Sciatic nerve (tissue), 2 donors: Measurements from ENCODE around the gene SNX2. TPM values are rescaled to one million over a fixed set of nuclear protein-coding genes. Genes with fewer than 3 reads are reported as not detected.
"Not testable (repeated sequence)": the region's sequence is repeated elsewhere in the genome, so short reads cannot be mapped to it uniquely, and the experiment has no call there.

Experiments
- ATAC-seq: fragments of 200-7000 bp; cut with Tn5 transposase; one replicate; pipeline ENCODE4 v1.9.1; 2020; ENCODE audit warnings: mild to moderate bottlenecking, moderate library complexity
- DNase-seq: peaks from one replicate; pipeline ENCODE4 v3.0.0-alpha.2; 2020; ENCODE audit warnings: low spot score
- intact Hi-C: fragments of 100-400 bp; cut with DNase I; formaldehyde crosslinking; loops from one replicate; pipeline ENCODE4 v1.14.2; 2022
- total RNA-seq: library from RNA; stranded (reverse); fragmentation: NEBNext Ultra II Directional; extraction: Animal tissue kit (Norgen Biotek cat#: 25700); gene quantifications from one replicate; pipeline ENCODE4 v1.2.1, GENCODE V29; 2021
- donor health status: DM: no; HTN: no; CAD: no.
- donor health status: DM: no; HTN: no; CAD: no.

The SNX2 gene
- total RNA-seq, 1 donor from 2014 or later: 78.2 TPM

DNA sequence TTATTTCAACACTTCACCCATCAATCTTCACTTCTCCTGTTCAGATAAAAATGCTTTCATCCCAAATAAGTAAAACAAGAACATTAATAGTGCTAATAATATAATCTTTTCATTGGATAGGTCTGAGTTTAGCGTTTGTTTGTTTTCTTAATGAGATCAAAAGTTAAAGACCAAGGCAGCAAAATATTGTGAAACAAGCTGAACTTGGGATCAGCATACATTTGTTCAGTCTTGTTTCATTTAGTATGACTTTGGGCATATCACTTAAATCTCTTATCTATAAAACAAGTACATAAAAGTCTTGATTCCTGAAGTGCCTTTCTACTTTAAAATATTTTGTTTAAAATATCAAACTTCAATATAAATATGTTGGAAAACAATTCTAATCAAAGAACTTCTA is 57.1 kb downstream of the SNX2 start:
- ATAC-seq: no peak
- no peak for DNase-seq
- intact Hi-C loops: no loop called here

DNA sequence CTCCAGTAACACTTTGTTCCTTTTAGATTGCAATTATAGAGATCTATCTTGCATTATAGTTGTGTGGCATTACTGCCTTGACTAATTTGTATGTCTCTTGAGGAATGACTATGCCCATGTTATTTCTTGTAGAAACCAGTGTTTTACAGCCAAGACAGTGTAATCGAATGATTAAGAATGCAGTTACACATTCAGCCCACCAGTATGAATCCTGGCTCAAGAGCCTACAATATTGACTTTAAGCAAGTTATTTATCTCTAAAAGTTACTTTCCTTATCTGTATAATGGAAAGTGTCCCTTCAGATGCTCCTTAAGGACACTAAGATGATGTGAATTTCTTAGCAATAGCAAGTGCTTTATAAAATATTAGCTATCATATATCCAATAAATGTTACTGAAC is 60.8 kb downstream of the SNX2 start:
- ATAC-seq (no peak), DNase-seq (no peak)
- intact Hi-C loops: no loop called here

DNA sequence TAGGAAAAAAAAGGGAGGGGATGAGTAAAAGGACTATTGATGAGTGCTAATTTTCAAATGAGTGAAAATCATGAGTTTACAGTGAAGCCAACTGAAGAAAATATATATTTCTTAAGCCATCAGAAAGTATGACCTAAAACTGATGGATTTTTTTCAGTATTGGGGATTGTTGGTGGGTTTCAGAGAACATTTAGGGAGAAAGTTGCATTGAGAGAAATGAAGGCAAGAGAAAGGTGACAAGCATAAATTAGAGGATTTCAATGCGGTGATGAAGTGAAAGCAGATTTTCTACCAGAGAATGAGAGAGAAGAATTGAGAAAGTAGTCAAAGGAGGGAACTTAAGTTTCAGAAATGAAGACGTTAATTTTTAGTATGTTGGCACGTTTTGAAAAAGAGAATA is 62.1 kb downstream of the SNX2 start:
- ATAC-seq (no peak), DNase-seq (no peak)
- intact Hi-C loops: no loop called here

DNA sequence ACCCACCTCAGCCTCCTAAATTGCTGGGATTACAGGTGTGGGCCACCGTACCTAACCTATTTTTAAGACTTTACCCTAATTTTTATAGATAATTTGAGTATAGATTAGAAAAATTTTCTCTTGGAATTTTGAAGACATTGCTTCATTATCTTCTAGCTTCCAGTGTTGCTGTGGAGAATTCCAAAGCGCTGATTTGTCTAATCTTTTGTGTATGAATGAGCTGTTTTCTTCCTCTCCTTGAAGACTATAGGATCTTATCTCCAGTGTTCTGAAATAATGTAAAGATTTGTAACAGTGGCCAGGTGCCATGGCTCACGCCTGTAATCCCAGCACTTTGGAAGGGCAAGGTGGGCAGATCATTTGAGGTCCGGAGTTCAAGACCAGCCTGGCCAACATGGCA is 64.9 kb downstream of the SNX2 start:
- DNase-seq (no peak), ATAC-seq (no peak)
- intact Hi-C loops: no loop called here

DNA sequence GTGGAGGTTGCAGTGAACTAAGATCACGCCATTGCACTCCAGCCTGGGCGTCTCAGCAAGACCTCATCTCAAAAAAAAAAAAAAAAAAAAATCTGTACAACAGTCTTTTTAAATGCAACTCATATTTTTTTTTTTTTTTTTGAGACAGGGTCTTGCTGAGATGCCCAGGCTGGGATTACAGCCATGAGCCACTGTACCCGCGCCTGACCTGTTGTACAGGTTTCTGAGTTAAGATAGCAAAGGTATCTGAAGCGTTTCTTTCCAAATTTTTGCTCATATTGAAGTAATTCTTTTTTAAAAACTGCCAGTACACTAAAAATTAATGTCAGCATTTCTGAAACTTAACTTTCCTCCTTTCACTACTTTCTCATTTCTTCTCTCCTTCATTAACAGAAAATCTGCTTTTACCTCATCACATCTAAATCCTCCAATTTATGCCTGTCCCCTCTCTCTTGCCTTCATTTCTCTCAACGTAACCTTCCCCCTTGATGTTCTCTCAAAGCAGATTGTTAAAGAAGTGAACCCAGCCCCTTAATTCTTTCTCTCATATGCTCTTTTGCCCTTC is 67.2 kb downstream of the SNX2 start:
- DNase-seq (no peak), ATAC-seq (no peak)
- intact Hi-C loops: no loop called here

DNA sequence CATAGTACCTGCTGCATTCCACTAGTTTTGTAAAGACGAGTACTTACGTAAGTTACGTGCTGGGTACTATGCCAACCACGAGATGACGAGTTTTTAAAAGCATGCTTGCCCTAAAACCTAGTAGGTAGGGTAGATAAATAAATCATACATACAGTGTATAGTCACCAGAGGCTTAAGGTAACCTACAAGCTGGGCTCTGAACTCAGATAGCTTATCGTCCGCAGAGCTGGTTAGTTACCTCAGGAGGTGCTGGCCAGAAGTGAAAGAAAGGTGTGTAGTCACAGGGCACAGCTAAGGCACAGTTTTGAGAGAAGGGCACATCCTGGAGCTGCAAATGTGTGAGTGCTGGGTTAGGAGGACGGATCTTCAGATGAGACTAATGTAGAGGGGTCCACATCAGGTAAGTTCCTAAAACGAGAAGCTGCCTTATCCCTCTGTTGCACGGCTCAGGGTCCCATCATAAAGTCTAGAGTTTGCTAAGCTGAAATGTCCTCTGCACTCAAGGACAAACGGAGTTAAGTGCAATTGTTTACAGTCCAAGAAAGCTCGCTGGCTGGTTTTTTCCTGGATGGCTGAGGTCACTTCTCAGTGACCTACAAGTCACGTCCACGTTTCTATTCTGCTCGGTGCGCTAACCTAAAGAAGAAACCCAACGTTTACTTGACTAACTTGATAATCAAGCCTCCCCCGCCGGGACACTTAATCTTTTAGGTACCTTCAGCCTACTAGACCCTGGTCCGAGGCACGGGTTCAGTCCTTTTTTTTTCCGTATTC is 69.4 kb downstream of the SNX2 start:
- intact Hi-C loops: no loop called here
- no peak for DNase-seq
- ATAC-seq: no peak

DNA sequence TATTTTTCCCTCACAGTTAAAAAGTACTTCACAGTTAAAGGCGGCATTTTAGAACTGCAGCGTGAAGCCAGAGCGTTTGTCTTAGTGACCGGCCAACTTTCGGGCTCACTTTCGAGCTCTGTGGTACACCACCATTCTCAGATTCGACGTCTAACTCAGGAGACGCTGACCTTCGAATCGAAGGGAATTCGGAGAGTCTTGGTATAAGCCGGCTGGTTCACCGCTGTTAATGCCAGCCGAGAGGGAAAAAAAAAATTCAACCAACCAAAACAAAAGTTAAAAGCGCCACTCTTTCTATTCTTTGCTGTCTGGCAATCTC is 70.0 kb downstream of the SNX2 start:
- DNase-seq (no peak), ATAC-seq (peak; percentile 30)
- intact Hi-C loops: no loop called here

DNA sequence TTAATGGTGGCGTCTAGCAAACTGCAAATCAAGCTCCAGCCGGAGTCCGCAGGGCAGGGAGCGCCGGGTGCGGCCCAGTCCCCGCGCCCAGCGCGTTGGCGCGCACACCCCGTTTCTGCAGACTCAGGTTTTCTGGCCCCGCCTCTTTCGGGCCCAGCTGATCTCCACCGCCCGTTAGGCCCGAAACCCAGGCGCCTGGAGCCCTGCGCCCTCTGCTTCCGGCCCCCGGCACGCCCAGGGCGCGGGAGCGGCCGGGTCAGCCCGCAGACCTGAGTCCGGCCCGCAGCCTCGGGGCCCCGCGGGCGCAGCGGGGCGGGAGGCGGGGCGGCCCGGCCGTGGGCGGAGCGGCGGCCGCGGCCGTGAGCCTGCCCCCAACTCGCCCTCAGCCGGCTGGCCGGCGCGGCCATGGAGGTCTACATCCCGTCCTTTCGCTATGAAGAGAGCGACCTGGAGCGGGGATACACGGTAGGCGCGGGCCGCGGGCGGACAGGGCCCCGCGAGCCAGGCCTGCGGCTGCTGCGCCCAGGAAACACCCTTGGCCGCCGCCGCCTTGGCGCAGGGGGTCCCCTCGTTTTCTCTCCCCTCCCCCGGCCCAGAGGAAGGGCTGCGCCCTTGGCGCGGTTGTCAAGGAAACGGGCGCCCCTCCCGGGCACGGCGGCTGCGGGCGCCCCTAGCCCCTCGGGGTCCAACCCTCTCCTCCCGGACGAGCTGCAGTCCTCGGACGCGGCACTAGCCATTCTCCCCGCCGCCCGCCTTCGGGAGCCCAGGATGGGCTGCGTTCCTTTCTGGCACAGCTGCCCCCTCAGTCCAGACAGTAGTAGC is 70.6 kb downstream of the SNX2 start, which contains the start of gene SNX24:
SNX24 (plus strand) TSS at position 385 of the 822 bp plus-strand sequence; CDS start at position 406, 21 bp downstream.
- intact Hi-C loops: no loop called here
- peak; percentile 88 for DNase-seq

DNA sequence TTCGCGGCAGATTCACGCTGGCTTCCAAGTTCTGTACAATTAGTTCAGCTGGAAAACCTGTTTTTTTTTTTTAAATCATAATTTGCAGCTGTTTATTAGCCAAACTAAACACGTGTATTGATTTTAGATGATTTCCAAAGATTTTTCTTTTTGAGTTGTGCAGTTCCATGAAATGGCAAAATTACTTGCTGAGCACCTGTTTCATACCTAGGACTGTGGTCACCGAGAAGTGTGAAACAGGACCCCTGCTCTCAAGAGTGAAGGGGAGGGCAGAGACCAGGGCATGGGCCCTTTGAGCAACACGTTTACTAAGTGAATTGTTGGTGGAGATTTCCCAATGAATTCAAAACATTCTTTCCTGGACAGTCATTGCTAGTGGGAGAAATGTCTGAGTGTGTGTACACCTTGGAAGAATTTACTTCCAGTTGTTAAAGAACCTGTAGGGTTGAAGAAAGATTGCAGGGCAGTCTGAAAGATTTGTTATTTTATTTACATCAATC is 71.2 kb downstream of the SNX2 start:
- ATAC-seq (peak; percentile 3), DNase-seq (no peak)
- intact Hi-C loops: no loop called here

More for the DNA sequence above, 70.6 kb downstream of the SNX2 start, which contains the start of gene SNX24:
- ATAC-seq: peak; percentile 90

DNA sequence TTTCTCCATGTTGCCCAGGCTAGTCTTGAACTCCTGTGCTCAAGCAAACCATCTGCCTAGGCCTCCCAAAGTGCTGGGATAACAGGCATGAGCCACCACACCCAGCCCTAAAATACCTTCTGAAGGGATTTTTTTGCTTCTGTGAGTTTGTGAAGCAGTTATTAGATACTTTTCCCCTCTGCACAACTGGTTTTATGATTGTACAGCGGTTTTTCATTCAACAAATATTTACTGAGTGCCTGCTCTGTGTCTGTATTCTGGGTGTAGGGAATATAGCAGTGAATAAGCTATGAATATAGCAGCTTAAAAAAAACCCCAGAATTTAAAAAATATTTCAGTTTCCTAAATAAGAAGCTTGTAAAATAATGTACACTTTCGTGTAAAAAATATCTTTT is 72.8 kb downstream of the SNX2 start:
- no peak for DNase-seq
- no peak for ATAC-seq
- intact Hi-C loops: no loop called here

DNA sequence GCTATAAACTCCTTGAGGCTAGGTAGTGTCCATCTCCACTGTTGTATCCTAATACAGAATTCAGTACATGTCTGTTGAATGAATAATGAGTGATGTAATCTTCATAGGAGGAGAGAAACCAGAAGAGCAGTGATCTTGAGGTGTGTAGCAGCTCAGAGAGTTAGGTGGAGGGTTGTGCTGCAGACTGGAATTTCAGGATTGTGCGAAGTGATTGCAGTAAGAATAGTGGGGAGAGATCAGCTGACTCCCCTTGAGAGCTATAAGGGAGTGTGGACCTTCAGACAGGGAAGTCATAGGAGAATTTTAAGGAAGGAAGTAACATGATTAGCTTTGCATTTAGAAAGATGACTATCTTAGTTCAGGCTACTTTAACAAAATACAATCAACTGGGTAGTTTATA is 74.9 kb downstream of the SNX2 start:
- no peak for ATAC-seq
- intact Hi-C loops: no loop called here

DNA sequence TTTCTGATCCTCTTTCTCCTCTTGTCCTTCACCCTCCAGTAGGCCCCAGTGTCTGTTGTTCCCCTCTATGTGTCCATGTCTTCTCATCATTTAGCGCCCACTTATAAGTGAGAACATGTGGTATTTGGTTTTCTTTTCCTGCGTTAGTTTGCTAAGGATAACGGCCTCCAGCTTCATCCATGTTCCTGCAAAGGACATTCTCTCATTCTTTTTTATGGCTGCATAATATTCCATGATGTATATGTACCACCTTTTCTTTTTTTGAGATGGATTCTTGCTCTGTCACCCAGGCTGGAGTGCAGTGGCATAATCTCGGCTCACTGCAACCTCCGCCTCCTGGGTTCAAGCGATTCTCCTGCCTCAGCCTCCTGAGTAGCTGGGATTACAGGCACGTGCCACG is 82.7 kb downstream of the SNX2 start:
- intact Hi-C loops, ATAC-seq, DNase-seq: not testable (repeated sequence)

More for the DNA sequence above, 74.9 kb downstream of the SNX2 start:
- no peak for DNase-seq

DNA sequence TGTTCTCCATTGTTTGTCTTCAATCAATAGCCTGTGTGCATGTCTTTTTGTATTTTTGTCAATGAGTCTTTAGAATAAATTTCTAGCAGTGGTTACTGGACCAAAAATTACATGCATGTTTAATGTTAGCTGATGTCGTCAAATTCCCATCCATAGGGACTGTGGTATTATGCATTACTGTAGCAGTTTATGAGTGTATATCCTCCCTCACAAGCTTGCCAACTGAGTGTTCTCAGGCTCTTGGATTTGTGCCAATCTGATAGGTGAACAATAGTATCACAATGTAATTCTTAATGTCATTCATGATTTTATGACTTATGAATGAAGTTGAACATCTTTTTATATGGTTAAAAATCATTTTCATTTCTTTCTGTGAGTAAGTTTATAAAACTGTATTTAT is 83.6 kb downstream of the SNX2 start:
- ATAC-seq (no peak), DNase-seq (no peak)
- intact Hi-C loops: no loop called here

DNA sequence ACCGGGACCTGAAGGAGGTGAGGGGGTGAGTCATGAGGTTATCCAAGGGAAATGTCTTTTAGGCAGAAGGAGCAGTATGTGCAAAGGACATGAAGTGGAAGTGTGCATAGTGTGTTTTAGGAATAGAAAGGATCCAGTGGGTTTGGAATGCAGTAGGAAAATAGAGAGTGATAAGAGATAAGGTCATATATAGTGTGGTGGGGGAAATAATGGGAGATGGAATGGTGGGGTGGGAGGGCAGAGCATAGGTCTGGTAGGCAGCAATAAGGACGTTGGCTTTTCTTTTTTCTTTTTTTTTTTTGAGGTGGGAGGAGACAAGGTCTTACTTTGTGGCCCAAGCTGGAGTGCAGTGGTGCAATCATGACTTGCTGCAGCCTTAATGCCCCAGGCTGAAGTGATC is 88.4 kb downstream of the SNX2 start:
- no peak for DNase-seq
- ATAC-seq: no peak
- intact Hi-C loops: no loop called here

DNA sequence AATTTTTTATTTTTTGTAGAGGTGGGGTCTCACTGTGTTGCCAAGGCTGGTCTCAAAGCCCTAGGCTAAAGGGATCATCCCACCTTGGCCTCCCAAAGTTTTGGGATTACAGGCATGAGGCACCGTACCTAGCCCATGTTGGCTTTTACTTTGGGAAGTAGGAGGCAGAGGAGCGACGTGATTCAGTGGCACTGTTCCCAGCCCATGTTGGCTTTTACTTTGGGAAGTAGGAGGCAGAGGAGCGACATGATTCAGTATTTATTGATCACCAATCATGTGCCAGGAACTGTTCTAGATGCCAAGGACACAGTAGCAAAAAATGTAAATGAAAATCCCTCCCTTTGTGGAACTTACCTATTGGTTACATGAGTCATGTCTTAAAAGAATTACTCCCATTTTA is 88.8 kb downstream of the SNX2 start:
- intact Hi-C loops: no loop called here
- no peak for ATAC-seq
- no peak for DNase-seq

DNA sequence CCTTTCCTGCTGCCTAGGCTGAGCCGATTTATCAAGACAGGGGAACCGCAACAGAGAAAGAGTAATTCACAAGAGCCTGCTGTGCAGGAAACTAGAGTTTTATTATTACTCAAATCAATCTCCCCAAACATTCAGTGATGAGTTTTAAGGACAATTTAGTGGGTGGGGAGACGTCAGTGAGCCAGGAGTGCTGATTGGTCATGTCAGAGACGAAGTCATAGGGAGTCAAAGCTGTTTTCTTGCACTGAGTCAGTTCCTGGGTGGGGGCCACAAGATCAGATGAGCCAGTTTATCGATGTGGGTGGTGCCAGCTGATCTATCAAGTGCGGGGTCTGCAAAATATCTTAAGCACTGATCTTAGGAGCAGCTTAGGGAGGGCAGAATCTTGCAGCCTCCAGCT is 89.5 kb downstream of the SNX2 start:
- no peak for ATAC-seq
- intact Hi-C loops: no loop called here
- DNase-seq: no peak

DNA sequence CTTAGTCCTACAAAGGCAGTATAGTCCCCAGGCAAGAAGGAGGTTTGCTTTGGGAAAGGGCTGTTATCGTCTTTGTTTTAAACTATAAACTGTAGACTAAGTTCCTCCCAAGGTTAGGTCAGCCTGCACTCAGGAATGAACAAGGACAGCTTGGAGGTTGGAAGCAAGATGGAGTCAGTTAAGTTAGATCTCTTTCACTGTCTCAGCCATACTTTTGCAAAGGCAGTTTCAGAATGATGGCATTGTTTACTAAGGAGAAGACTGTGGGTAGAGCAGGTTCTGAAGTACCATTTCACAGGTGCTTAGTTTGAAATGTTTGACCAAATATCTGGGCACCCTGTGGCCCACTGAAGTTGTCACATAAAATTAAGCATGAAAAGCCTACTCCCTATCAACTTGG is 90.0 kb downstream of the SNX2 start:
- DNase-seq (no peak), ATAC-seq (no peak)
- intact Hi-C loops: no loop called here

DNA sequence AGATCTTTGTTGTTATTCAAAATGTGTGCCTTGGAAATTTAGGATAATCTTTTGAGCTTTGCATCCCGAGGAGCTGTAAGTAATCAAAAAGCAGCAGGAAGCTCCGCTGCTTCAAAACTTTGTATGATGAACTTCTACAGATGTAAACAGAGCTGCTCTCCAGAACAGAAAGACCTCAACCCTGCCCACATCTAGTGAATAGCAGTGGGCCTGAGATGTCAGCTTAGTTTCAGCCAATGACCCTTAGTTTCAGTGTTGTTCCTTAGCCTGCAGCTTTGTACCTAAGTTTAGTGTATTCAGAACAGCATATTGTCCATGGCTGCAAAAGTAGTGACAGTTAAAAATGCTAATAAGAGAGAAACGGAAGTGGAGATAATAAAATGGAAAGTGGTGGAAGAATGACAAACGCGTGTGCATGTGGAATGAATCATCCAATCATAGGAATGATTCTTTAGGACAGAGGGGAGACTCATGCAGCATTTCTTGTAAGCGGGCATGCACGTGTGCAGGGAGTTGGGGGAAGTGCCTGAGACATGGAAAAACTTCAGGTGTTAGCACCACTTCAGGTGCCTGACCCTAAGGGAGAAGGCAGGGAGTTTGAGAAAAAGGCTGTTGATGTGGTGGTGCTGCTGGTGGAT is 95.5 kb downstream of the SNX2 start:
- intact Hi-C loops: no loop called here
- DNase-seq (no peak), ATAC-seq (no peak)

DNA sequence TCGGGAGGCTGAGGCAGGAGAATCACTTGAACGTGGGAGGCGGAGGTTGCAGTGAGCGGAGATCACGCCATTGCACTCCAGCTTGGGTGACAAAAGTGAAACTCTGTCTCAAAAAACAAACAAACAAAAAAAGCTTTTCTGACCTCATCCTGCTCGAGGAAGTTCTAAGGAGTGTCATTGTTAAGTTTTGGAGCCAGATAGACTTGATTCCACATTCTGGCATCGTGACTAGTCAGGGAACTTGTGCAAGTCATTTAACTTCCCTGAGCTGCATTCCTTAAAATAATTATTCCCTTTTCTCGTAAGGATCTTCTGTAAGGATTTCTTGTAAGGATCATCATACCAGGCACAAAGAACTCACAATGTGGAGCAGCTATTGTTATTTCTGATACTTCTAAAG is 96.8 kb downstream of the SNX2 start:
- intact Hi-C loops: no loop called here
- ATAC-seq (no peak), DNase-seq (no peak)
